NCI-H146 treated with DMSO at 0.1 percent for 48 hours (cell line): Measurements from ENCODE around the gene FGGY.

Experiments
- DNase-seq: peaks from one replicate; lab custom pipeline; 2025; ENCODE audit not compliant: unreplicated experiment; lab: John Stamatoyannopoulos, UW

The FGGY gene

DNA sequence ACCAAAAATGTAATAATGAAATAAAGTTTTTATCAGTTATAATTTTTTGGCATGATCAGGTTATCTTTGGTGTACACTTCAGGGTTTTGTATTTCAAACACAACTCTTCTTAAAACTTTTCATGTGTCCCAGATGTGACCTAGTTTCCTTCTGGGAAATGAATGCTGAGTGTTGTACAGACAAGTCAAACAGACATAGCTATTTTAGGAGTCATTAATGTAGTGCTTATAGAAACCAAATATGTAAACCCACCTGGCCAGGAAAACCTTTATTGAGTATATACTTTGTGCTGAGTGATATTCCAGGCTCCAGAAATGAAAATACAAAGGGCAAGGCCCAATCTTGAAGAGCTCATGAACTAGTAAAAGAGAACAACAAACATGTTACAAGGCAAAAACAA is 491.9 kb downstream of the FGGY start:
- DNase-seq, result no peak

DNA sequence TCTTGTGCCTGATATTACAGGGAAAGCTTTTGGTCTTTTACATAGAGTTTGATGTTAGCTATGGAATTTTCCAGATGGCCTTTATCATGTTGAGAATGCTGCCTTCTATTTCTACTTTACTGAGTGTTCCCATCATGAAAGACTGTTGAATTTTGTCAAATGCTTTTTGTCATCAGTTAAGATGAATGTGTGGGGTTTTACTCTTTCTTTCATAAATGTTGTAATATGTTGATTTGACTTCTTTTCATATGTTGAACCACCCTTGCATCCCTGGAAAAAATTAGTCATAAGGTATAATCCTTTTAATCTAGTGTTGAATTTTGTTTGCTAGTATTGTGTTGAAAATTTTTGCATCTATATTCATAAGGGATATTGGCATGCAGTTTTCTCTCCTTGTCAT is 501.7 kb downstream of the FGGY start:
- no peak for DNase-seq

GRCh38 chr1:59803458-59804038 is 506.7 kb downstream of the FGGY start:
- no peak for DNase-seq

- no peak for DNase-seq
Observed at GRCh38 chr1:59804301-59804700, 507.4 kb downstream of the FGGY start.

DNA sequence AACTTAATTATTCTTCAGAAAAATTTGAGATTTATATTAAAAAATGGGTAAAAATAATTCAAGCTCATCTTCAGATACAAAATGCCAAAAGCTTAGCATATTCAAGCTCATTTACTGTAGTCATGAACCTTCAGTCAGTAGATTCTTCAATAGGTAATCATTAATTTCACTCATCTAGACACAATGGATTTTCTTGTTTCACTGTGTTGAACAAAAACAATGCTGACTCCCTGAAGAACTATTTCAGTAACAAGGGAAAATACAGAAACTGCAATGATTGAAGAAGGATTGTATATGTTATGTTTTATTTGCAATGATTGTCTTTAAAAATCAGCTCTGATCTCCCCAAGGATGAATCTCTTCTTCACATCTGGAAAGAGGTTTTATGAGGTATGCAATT is 508.7 kb downstream of the FGGY start:
- DNase-seq, result no peak
